Measurements from ENCODE around the gene TGDS.
A peak's percentile ranks its signal among the peaks of the same experiment; 100 is the strongest.

The TGDS gene

GRCh38 chr13:94599877-94600276 lies 3.9 kb upstream of the TGDS start:
- DNase-seq: no peak

- DNase-seq: no peak
Measured at GRCh38 chr13:94598281-94598680, 2.3 kb upstream of the TGDS start.

GRCh38 chr13:94596575-94596971 lies 621 bp upstream of the TGDS start:
- DNase-seq: no peak

GRCh38 chr13:94595001-94595949 lies 677 bp downstream of the TGDS start:
- peak; percentile 13 for DNase-seq

- DNase-seq: no peak
Measured at GRCh38 chr13:94590744-94591143, 5.2 kb downstream of the TGDS start.

- DNase-seq: no peak
Measured at GRCh38 chr13:94588541-94588940, 7.4 kb downstream of the TGDS start.

GRCh38 chr13:94586371-94586770 lies 9.6 kb downstream of the TGDS start:
- DNase-seq: no peak

GRCh38 chr13:94585543-94586101 lies 10.3 kb downstream of the TGDS start:
- no peak for DNase-seq

GRCh38 chr13:94583926-94584325 lies 12.0 kb downstream of the TGDS start:
- no peak for DNase-seq

- no peak for DNase-seq
Measured at GRCh38 chr13:94579063-94579462, 16.9 kb downstream of the TGDS start.

GRCh38 chr13:94569615-94570014 lies 26.3 kb downstream of the TGDS start:
- DNase-seq: no peak

- no peak for DNase-seq
Measured at GRCh38 chr13:94568443-94568842, 27.5 kb downstream of the TGDS start.

GRCh38 chr13:94567581-94567980 lies 28.4 kb downstream of the TGDS start:
- DNase-seq: no peak

GRCh38 chr13:94561126-94561525 lies 34.8 kb downstream of the TGDS start:
- no peak for DNase-seq

GRCh38 chr13:94560116-94560515 lies 35.8 kb downstream of the TGDS start:
- DNase-seq: no peak

- no peak for DNase-seq
Measured at GRCh38 chr13:94559222-94559795, 36.6 kb downstream of the TGDS start.

GRCh38 chr13:94558716-94559115 lies 37.2 kb downstream of the TGDS start:
- DNase-seq: no peak

- DNase-seq: no peak
Measured at GRCh38 chr13:94557684-94558235, 38.2 kb downstream of the TGDS start.

GRCh38 chr13:94556621-94557020 lies 39.3 kb downstream of the TGDS start:
- no peak for DNase-seq

- DNase-seq: no peak
Measured at GRCh38 chr13:94556041-94556440, 39.9 kb downstream of the TGDS start.

GRCh38 chr13:94553766-94554165 lies 42.2 kb downstream of the TGDS start:
- no peak for DNase-seq

GRCh38 chr13:94552095-94552494 lies 43.9 kb downstream of the TGDS start:
- DNase-seq: no peak

GRCh38 chr13:94550062-94550738 lies 45.8 kb downstream of the TGDS start:
- no peak for DNase-seq
